Endothelial cell (in vitro differentiated cells): ENCODE results near the gene L3MBTL1. TPM values are rescaled to one million over a fixed set of nuclear protein-coding genes. Genes with fewer than 3 reads are reported as not detected.

Source experiments
- DNase-seq: peaks from one replicate; pipeline ENCODE4 v3.0.0; 2021; ENCODE audit warnings: low spot score
- H3K27ac Mint-ChIP-seq: one replicate; pipeline ENCODE4 v1.8.0; 2021; ENCODE audit warnings: mixed read lengths, inconsistent platforms; ENCODE audit not compliant: unreplicated experiment
- H3K27me3 Mint-ChIP-seq: one replicate; pipeline ENCODE4 v1.8.0; 2021; ENCODE audit warnings: mild to moderate bottlenecking, moderate library complexity, mixed read lengths, inconsistent platforms; ENCODE audit not compliant: unreplicated experiment
- H3K36me3 Mint-ChIP-seq: one replicate; pipeline ENCODE4 v1.8.0; 2021; ENCODE audit warnings: mild to moderate bottlenecking, low read depth, mixed read lengths, inconsistent platforms; ENCODE audit not compliant: unreplicated experiment
- H3K4me1 Mint-ChIP-seq: one replicate; pipeline ENCODE4 v1.8.0; 2021; ENCODE audit warnings: mild to moderate bottlenecking, mixed read lengths, inconsistent platforms; ENCODE audit not compliant: unreplicated experiment
- H3K4me3 Mint-ChIP-seq: one replicate; pipeline ENCODE4 v1.8.0; 2021; ENCODE audit warnings: mild to moderate bottlenecking, mixed read lengths, inconsistent platforms; ENCODE audit not compliant: unreplicated experiment
- H3K9me3 Mint-ChIP-seq: one replicate; pipeline ENCODE4 v1.8.0; 2021; ENCODE audit warnings: mixed read lengths, inconsistent platforms; ENCODE audit not compliant: unreplicated experiment
- CTCF ChIP-seq: fragments of 200-600 bp; sonication (generic); IDR thresholded peaks from one replicate; pipeline ENCODE4 v1.5.0; 2021; ENCODE audit warnings: antibody characterized with exemption; ENCODE audit not compliant: unreplicated experiment
- total RNA-seq: library from RNA; stranded (reverse); fragmentation: NEBNext Ultra II Directional; extraction: Animal tissue kit (Norgen Biotek cat#: 25700); gene quantifications from one replicate; pipeline ENCODE4 v1.2.1, GENCODE V29; 2021; ENCODE audit not compliant: unreplicated experiment

L3MBTL1 gene
- total RNA-seq, 1 donor from 2014 or later: 19.8 TPM

DNA sequence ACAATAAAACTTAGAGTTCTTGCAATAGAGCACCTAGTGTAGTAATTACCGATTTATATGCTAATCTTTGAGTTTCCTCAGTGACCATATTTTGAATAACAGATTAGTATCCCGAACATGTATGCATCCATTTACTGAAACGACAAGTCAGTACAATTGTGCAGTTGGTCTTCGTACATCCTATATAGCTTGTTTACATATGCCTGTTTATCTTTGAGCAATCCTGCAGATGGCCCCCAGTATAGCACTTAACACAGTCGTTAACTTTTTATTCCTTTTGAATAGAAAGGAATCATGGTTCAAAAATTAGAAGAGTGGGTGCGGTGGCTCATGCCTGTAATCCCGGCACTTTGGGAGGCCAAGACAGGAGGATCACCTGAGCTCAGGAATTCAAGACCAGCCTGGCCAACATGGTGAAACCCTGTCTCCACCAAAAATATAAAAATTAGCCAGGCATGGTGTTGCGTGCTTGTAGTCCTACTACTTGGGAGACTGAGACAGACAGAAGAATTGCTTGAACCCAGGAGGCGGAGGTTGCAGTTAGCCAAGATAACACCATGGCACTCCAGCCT is 43.2 kb upstream of the L3MBTL1 start:
- no peaks in the 10 kb centered on the region for H3K27me3 Mint-ChIP-seq
- H3K27ac Mint-ChIP-seq: no peak overlapping the region
- H3K36me3 Mint-ChIP-seq: peaks cover 55% of the 10 kb centered on the region
- no peaks in the 10 kb centered on the region for H3K9me3 Mint-ChIP-seq
- peaks cover 2% of the 10 kb centered on the region for H3K4me1 Mint-ChIP-seq
- no peak for DNase-seq
- no peak overlapping the region for H3K4me3 Mint-ChIP-seq
- TF ChIP-seq CTCF: no peak

DNA sequence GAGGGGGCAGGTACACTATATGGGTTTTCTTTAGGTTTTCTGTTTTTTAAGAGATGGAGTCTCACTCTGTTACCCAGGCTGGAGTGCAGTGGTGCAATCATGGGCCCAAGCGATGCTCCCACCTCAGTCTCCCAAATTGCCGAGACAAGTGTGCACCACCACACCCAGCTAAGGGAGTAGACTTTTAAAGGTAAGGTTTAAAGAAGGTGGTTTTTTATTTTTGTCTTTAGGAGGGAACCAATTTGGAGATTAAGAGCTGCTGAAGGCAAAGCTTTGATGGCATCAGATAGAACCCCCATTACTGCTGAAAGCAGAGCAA is 41.9 kb upstream of the L3MBTL1 start:
- Mint-ChIP-seq H3K9me3 (no peaks in the 10 kb centered on the region), H3K27ac (no peak overlapping the region), H3K36me3 (peaks cover 46% of the 10 kb centered on the region), H3K4me3 (no peak overlapping the region), H3K4me1 (no peaks in the 10 kb centered on the region), H3K27me3 (no peaks in the 10 kb centered on the region)
- no peak for TF ChIP-seq CTCF
- DNase-seq: no peak

- TF ChIP-seq CTCF: no peak
Measured at GRCh38 chr20:43467589-43467988, 39.9 kb upstream of the L3MBTL1 start.

GRCh38 chr20:43472671-43473380 is 34.7 kb upstream of the L3MBTL1 start:
- no peak overlapping the region for H3K4me3 Mint-ChIP-seq
- no peak overlapping the region for H3K27ac Mint-ChIP-seq
- H3K36me3 Mint-ChIP-seq: peaks cover 5% of the 10 kb centered on the region
- DNase-seq: no peak
- no peak for TF ChIP-seq CTCF
- no peaks in the 10 kb centered on the region for H3K9me3 Mint-ChIP-seq
- no peaks in the 10 kb centered on the region for H3K27me3 Mint-ChIP-seq
- peaks cover 17% of the 10 kb centered on the region for H3K4me1 Mint-ChIP-seq

More at GRCh38 chr20:43467589-43467988, 39.9 kb upstream of the L3MBTL1 start:
- Mint-ChIP-seq H3K9me3 (no peaks in the 10 kb centered on the region), H3K4me1 (peaks cover 5% of the 10 kb centered on the region), H3K36me3 (peaks cover 35% of the 10 kb centered on the region), H3K27me3 (no peaks in the 10 kb centered on the region), H3K27ac (no peak overlapping the region), H3K4me3 (no peak overlapping the region)
- DNase-seq: no peak

- no peak for DNase-seq
- Mint-ChIP-seq H3K36me3 (peaks cover 5% of the 10 kb centered on the region), H3K9me3 (no peaks in the 10 kb centered on the region), H3K4me3 (no peak overlapping the region), H3K27ac (no peak overlapping the region), H3K4me1 (peaks cover 17% of the 10 kb centered on the region), H3K27me3 (no peaks in the 10 kb centered on the region)
- no peak for TF ChIP-seq CTCF
Measured at GRCh38 chr20:43473381-43473704, 34.2 kb upstream of the L3MBTL1 start.
